HCT116 (cell line): ENCODE data around the gene FBXW4. TPM values are rescaled to one million over a fixed set of nuclear protein-coding genes. Genes with fewer than 3 reads are reported as not detected.

Experiments used
- ATAC-seq: fragments of 200-7000 bp; cut with Tn5 transposase; 2 replicates; pipeline ENCODE4 v1.9.1; 2020; ENCODE audit warnings: mild to moderate bottlenecking, moderate library complexity
- BruUV-seq: library from RNA; stranded (reverse); fragments of 400-500 nt; replicated peaks from 2 replicates; lab custom pipeline; 2021; lab: Mats Ljungman, UMichigan
- CTCF ChIA-PET: fragments of 300-600 bp; sonication (Branson Sonifier 250); formaldehyde crosslinking; loops from one replicate; lab custom pipeline; 2021; ENCODE audit warnings: antibody characterized with exemption; lab: Charles Lee
- POLR2A ChIA-PET: fragments of 300-600, 350-600 bp; sonication (Branson Sonifier 250); formaldehyde crosslinking; loops from one replicate; lab custom pipeline; 2021; ENCODE audit warnings: antibody characterized with exemption; lab: Charles Lee
- RAD21 ChIA-PET, 2 experiments: fragments of 300-600 bp; sonication (Branson Sonifier 250); formaldehyde crosslinking; loops; one replicate each; lab custom pipeline; 2023; ENCODE audit warnings: low total read pairs in 2 of 2; ENCODE audit not compliant: uncharacterized antibody in 2 of 2, unreplicated experiment in 2 of 2, low non-redundant PET in 1 of 2; lab: Charles Lee
- DNase-seq: peaks from one replicate; pipeline ENCODE4 v3.0.0-alpha.2; 2010; ENCODE audit warnings: low read depth, low spot score
- H2AFZ ChIP-seq: fragments of 200-600 bp; shearing (Covaris generic), sonication (generic); 2 replicates; pipeline ENCODE4 v1.6.1; 2017; ENCODE audit warnings: low read depth, mixed run types, mixed read lengths, antibody characterized with exemption, low read length; ENCODE audit not compliant: poor library complexity, severe bottlenecking
- H3K27ac ChIP-seq: 2 replicates; pipeline ENCODE4 v1.5.1; 2012; ENCODE audit warnings: low read depth, low read length
- H3K27me3 ChIP-seq: fragments of 200-600 bp; sonication (generic); 2 replicates; pipeline ENCODE4 v1.6.1; 2016; ENCODE audit warnings: mixed run types, low read length, mixed read lengths; ENCODE audit not compliant: insufficient read depth
- H3K36me3 ChIP-seq, 2 experiments: fragments of 200-500 bp in 1 of 2; fragments of 200-600 bp in 1 of 2; sonication (Bioruptor generic) in 1 of 2; sonication (generic) in 1 of 2; 2 replicates each; pipeline versions ENCODE4 v1.5.1 to v1.6.1; 2014 to 2016; ENCODE audit warnings: low read length in 2 of 2, inconsistent platforms in 1 of 2, mixed read lengths in 1 of 2, mixed run types in 1 of 2; ENCODE audit not compliant: insufficient read depth in 2 of 2, control insufficient read depth in 1 of 2
- H3K4me1 ChIP-seq, 2 experiments: fragments of 200-600 bp in 1 of 2; sonication (generic) in 1 of 2; 2 replicates each; pipeline versions ENCODE4 v1.5.1 to v1.6.1; 2012 to 2017; ENCODE audit warnings: low read length in 2 of 2, inconsistent platforms in 1 of 2, mild to moderate bottlenecking in 1 of 2, mixed read lengths in 1 of 2, mixed run types in 1 of 2, moderate library complexity in 1 of 2; ENCODE audit not compliant: insufficient read depth in 2 of 2, control insufficient read depth in 1 of 2
- H3K4me2 ChIP-seq: fragments of 200-600 bp; sonication (generic); 2 replicates; pipeline ENCODE4 v1.6.1; 2017; ENCODE audit warnings: mixed run types, low read length, mixed read lengths
- H3K4me3 ChIP-seq, 2 experiments: fragments of 200-600 bp in 1 of 2; sonication (generic) in 1 of 2; replicated peaks in 1 of 2; 2 replicates each; pipeline ENCODE4 v1.5.1; 2011 to 2016; ENCODE audit warnings: low read length in 2 of 2, control low read depth in 1 of 2, low read depth in 1 of 2, mild to moderate bottlenecking in 1 of 2, mixed read lengths in 1 of 2, mixed run types in 1 of 2
- H3K79me2 ChIP-seq: fragments of 200-600 bp; sonication (generic); 2 replicates; pipeline ENCODE4 v1.6.1; 2017; ENCODE audit warnings: mild to moderate bottlenecking, mixed run types, low read length, moderate library complexity, mixed read lengths; ENCODE audit not compliant: insufficient read depth
- H3K9ac ChIP-seq: fragments of 200-600 bp; sonication (generic); 2 replicates; pipeline ENCODE4 v1.6.1; 2016; ENCODE audit warnings: low read length, mixed read lengths
- H3K9me2 ChIP-seq: fragments of 200-600 bp; sonication (generic), shearing (Covaris generic); 2 replicates; pipeline ENCODE4 v1.6.1; 2017; ENCODE audit warnings: mixed run types, mild to moderate bottlenecking, moderate library complexity; ENCODE audit not compliant: insufficient read depth
- H3K9me3 ChIP-seq, 2 experiments: fragments of 200-500 bp in 1 of 2; fragments of 200-600 bp in 1 of 2; sonication (Bioruptor generic) in 1 of 2; sonication (generic) in 1 of 2; 2 replicates each; pipeline ENCODE4 v1.6.1; 2014 to 2017; ENCODE audit warnings: low read length in 2 of 2, mixed read lengths in 2 of 2, inconsistent platforms in 1 of 2, low read depth in 1 of 2, mild to moderate bottlenecking in 1 of 2, mixed run types in 1 of 2, moderate library complexity in 1 of 2; ENCODE audit not compliant: control insufficient read depth in 1 of 2, insufficient read depth in 1 of 2
- H4K20me1 ChIP-seq: fragments of 200-600 bp; sonication (generic), shearing (Covaris generic); 2 replicates; pipeline ENCODE4 v1.6.1; 2017; ENCODE audit warnings: mixed run types, mild to moderate bottlenecking, moderate library complexity; ENCODE audit not compliant: insufficient read depth
- EZH2phosphoT487 ChIP-seq: fragments of 200-600 bp; IDR thresholded peaks from 2 replicates; pipeline ENCODE4 v1.6.1; 2018; ENCODE audit warnings: antibody characterized with exemption, borderline replicate concordance
- POLR2AphosphoS5 ChIP-seq: IDR thresholded peaks from 2 replicates; pipeline ENCODE4 v1.6.1; 2011; ENCODE audit warnings: mild to moderate bottlenecking, low read depth, low read length, moderate library complexity
- SRF ChIP-seq: IDR thresholded peaks from 2 replicates; pipeline ENCODE4 v1.6.1; 2012; ENCODE audit warnings: low read depth
- ZFX ChIP-seq: fragments of 450-650 bp; IDR thresholded peaks from 2 replicates; pipeline ENCODE4 v1.6.1; 2017
- intact Hi-C: fragments of 100-400 bp; cut with micrococcal nuclease; formaldehyde crosslinking; loops from 2 replicates; pipeline ENCODE4 v1.10.0; 2022
- total RNA-seq: library from RNA; stranded (reverse); gene quantifications from one replicate; pipeline ENCODE4 v1.2.1, GENCODE V29; 2021; ENCODE audit not compliant: unreplicated experiment
- TF ChIP-seq, protein P1 (sequence below), 3 experiments: fragments of 200-600 bp in 1 of 3; sonication (generic) in 1 of 3; IDR thresholded peaks in 2 of 3; conservative IDR thresholded peaks in 1 of 3; 2 replicates each; pipeline ENCODE4 v1.5.1; 2012 to 2017; ENCODE audit warnings: low read depth in 2 of 3, low read length in 2 of 3, antibody characterized with exemption in 1 of 3, borderline replicate concordance in 1 of 3, control low read depth in 1 of 3, mild to moderate bottlenecking in 1 of 3, mixed read lengths in 1 of 3, mixed run types in 1 of 3, moderate library complexity in 1 of 3; ENCODE audit not compliant: insufficient read depth in 1 of 3

Gene FBXW4
- total RNA-seq, 1 experiment from 2014 or later: 35.3 TPM

DNA sequence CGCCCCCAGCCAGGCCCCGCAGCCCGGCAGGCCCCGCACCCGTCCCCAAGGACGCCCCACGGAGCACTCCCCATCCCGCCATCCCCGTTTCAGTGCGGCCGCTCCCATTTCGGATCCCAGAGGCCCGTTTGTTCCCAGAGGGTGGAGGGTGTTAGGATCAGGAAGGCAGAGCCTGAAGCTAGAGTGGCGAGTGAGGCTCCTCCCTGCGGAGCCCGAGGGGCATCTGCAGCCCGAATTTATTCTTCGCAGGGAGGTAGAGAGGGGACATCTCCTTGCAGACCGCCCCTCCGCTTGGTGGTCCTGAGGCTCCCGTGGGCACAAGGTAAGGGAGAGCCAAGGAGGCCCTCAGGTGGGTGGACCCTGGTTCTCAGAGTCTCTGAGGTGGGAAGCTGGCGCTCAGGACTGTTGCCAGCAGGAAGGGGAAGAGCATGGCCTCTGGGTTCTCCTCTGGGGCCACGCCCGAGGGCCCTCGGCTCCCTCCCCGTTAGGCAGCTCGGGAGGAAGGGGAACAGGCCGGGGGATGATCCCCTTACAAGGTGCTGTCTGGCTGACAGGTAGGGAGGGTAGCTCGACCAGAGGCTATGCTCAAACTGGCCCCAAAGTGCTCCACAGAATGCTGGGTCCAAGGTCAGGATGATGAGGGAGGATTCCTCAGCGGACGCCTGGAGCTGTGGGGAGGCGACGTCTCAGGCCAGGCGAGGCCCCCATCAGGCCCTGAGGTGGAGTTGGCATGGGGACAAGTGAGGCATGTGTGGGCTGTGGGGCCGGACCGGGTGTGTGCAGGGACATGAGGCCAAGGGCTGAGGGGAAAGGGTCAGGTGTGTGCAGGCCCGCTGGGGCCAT is 124.3 kb downstream of the FBXW4 start:
- POLR2A ChIA-PET: interaction anchor here (0.7 to 2.8 kb wide), 3 partner anchors 269 to 358 kb away, joined by 3 to 14 read pairs (median 4); no protein-coding TSS in a partner anchor
- Histone ChIP-seq H3K9ac (peak overlapping the region; percentile 72), H3K27ac (peak overlapping the region; percentile 47; the same call in 1 of the 2 replicates), H3K79me2 (no peaks in the 10 kb centered on the region), H2AFZ (peak overlapping the region; percentile 91), H3K4me3 (peak overlapping the region; percentile 62 to 66), H4K20me1 (no peaks in the 10 kb centered on the region), H3K36me3 (no peaks in the 10 kb centered on the region), H3K9me3 (no peaks in the 10 kb centered on the region), H3K4me2 (peak overlapping the region; percentile 100), H3K27me3 (no peaks in the 10 kb centered on the region), H3K9me2 (no peaks in the 10 kb centered on the region), H3K4me1 (peaks cover 11 to 22% of the 10 kb centered on the region in 2 experiments)
- RAD21 ChIA-PET: interaction anchor here (0.6 to 3.7 kb wide), 12 partner anchors 17 to 475 kb away, joined by 3 to 31 read pairs (median 4); partner anchors contain the start of genes BTRC (in 1 of the 2), DPCD (in 1 of the 2) and POLL (in 1 of the 2)
- intact Hi-C loops: loop anchor here (1.0 to 10.0 kb wide), 5 partner anchors 270 to 506 kb away; partner anchors contain the start of gene KAZALD1
- CTCF ChIA-PET: interaction anchor here (0.7 to 3.8 kb wide), 31 partner anchors 10 to 1363 kb away, joined by 3 to 130 read pairs (median 6); partner anchors contain the start of genes DPCD and POLL
- BruUV-seq: no TSS peak
- peak; percentile 53 for ATAC-seq
- TF ChIP-seq POLR2AphosphoS5 (peak; percentile 2; the same call in 1 of the 2 replicates), ZFX (peak; percentile 74; the same call in 1 of the 2 replicates), EZH2phosphoT487 (no peak), SRF (no peak)
- TF ChIP-seq, protein P1, sequence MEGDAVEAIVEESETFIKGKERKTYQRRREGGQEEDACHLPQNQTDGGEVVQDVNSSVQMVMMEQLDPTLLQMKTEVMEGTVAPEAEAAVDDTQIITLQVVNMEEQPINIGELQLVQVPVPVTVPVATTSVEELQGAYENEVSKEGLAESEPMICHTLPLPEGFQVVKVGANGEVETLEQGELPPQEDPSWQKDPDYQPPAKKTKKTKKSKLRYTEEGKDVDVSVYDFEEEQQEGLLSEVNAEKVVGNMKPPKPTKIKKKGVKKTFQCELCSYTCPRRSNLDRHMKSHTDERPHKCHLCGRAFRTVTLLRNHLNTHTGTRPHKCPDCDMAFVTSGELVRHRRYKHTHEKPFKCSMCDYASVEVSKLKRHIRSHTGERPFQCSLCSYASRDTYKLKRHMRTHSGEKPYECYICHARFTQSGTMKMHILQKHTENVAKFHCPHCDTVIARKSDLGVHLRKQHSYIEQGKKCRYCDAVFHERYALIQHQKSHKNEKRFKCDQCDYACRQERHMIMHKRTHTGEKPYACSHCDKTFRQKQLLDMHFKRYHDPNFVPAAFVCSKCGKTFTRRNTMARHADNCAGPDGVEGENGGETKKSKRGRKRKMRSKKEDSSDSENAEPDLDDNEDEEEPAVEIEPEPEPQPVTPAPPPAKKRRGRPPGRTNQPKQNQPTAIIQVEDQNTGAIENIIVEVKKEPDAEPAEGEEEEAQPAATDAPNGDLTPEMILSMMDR (IDR thresholded peaks at IDR 0.05 in 2 of 3, conservative IDR thresholded peaks at IDR 0.05 in 1 of 3; ENCODE audit: borderline replicate concordance in 1 of 3, insufficient read depth in 1 of 3, low read depth in 2 of 3, low read length in 2 of 3): peak in 1 of 3 experiments; percentile 17; a peak in 1 of 6 replicates
- DNase-seq: peak; percentile 6
